Activated CD8-positive, alpha-beta memory T cell treated with anti-CD3 and anti-CD28 coated beads for 48 hours (primary cell): ENCODE measurements around the gene PRRC1.

Experiments
- DNase-seq, 3 experiments: peaks; one replicate each; pipeline ENCODE4 v3.0.0-alpha.2; 2020; ENCODE audit warnings: low read depth in 2 of 3, low spot score in 2 of 3

PRRC1 gene

DNA sequence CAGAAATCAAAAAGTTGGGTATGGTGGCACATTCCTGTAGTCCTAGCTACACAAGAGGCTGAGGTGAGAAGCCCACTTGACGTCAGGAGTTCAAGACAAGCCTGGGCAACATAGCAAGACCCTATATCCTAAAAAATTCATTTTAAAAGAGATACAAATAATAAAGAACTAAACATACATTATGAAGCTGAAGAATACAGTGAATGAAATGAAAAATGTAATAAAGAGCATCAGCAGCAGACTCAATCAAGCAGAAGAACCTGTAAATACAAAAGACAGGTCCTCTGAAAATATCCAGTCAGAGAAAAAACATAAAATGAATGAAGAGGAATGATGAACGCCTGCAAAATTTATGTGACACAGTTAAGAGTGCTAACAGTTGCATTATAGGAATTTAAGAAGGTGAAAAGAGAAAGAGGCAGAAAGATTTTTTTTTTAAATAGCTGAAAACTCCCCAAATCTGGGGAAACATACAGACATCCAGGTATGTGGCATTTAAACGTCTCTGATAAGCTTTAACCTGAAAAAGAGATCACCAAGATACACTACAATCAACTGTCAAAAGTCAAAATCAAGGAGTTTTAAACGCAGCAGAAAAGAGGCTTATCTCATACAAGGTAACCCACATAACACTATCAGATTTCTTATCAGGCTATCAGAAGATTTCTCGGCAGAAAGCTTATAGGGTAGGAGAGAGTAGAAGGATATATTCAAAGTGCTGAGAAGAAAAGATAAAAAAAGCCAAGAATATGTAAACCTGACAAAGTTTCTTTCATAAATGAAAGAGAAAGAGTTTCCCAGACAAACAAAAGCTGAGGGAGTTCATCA is 57.6 kb downstream of the PRRC1 start:
- no peak for DNase-seq

GRCh38 chr5:127577458-127577857 is 60.0 kb downstream of the PRRC1 start:
- DNase-seq: no peak

GRCh38 chr5:127580731-127581130 is 63.3 kb downstream of the PRRC1 start:
- no peak for DNase-seq

GRCh38 chr5:127581450-127581849 is 64.0 kb downstream of the PRRC1 start:
- no peak for DNase-seq

DNA sequence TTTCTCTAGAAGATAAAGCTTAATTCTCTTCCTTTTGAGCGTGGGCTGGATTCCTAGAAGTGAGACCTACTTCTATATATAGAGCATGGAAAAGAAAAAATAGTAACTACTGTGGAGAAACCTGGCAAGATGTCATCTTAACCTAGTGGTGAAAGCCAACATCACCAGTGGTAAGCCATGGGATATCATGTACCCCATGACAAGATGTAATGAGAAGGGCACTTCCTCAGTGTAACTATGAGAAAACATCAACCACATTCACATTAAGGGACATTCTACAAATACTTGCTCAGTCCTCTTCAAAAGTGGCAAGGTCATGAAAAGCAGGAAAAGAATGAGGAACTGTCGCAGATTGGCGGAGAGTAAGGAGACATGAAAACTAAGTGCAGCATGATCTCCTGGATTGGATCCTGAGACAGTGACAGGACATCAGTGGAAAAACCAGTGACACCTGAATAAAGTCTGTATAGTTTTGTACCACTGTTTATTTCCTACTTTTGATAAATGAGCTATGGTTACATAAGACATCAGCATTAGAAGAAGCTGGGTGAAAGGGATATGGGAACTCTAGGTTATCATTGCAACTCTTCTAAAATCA is 65.4 kb downstream of the PRRC1 start:
- DNase-seq: no peak

DNA sequence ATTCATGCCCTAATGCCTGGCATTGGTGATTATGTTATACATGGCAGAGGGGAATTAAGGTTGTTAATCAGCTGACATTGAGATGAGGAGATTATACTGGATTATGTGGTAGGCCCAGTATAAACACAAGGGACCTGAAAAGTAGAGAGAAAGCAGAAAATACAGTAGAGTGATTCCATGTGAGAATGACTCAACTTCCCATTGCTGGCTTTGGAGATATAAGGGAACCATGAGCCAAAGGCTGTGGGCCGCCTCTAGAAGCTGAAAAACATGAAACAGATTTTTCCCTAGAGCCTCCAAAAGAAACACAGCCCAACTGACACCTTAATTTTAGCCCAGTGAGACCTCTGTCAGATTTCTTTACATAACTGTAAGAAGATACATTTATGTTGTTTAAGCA is 66.4 kb downstream of the PRRC1 start:
- no peak for DNase-seq

DNA sequence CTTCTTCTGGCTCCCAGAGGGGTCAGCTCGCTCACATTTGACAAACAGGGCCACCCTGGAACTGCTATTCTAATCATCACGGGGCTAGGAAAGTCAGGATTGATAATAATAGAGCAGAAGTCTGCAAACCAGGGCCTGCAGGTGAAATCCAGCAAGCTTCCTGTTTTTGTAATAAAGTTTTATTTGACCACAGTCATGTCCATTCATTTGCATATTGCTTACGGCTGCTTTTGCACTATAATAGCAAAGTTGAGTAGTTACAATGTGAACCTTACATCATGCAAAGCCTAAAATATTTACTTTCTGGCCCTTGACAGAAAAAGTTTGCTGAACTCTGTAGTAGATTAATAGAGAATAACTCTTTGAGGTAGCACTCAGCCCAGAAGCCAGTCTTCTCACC is 68.2 kb downstream of the PRRC1 start:
- DNase-seq: no peak

DNA sequence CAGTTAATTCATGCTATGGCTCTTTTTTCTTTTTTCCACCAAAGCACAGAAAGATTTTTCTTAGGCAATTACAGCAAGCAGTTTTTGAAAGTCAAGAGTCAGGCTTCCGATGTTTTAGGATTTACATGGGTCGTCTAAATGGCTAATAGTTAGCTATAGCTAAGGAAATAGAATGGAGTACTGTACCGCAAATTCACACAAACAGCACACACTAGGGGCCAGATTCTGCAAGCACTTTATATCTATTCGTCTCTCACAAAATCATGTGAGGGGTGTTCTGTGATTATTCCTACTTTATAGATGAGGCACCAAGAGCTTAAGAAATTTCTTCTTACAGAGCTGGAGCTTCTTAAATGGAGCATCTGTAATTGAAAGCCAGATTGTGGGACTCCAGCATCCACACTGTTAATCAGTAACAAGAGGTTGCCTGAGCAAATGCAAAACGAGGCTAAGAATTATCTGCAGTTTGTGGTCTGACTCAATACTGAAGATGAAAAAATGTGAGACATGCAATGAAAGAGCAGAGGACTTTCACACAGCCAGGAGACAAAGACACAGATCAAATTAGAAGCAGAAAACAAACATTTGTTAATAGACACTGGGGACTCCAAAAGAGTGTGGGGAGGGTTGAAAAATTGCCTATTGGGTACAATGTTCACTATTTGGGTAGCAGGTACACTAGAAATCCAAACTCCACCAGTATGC is 68.8 kb downstream of the PRRC1 start:
- DNase-seq: no peak

DNA sequence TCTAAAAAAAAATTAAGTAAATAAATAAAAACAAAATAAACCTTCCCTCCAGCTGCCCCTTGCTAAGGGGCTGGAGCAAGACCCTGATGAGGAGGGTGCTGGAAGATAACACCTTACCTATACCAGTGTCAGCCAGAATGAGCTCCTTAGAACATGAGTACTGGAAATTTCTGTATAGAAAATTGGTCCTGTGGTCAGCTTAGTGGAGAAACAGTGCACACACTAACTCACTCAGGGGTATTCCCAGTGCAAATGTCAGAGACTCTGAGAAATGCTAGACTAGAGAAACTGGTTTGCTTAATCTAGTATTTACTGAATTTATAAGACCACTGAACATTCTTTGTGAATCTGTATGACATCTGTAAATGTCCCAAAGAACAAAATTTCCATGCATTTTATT is 69.4 kb downstream of the PRRC1 start:
- DNase-seq: no peak

DNA sequence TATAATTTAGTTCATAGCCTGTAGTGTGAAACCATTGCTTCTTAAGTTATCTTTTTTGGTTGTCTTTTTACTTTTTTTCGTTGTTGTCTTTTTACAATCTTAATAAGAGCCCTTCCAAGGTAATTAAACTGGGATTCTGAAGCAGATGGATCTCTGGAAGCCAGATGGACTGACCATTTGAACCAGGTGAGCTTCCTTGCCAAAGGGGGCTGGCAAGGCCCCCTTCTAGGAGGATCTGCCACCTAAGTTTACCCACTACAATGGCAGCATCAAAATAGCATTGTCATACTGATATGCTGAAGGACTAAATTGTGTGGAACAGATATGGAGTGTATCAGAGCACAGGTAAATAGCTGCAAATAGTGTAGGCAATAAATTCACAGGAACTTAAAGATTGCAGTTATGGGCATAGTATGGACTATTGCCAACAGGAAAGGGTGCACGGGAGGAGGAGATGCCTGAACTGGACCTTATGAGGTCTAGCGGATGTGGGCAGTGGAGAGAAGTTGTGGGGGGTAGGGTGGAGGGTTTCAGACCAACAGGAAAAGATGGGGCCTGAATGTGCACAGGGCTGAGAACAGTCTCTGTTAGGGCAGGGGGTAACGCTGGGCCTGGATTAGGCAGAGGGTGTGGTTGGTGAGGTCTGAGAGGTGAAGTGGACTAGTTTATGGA is 69.9 kb downstream of the PRRC1 start:
- DNase-seq: no peak

- no peak for DNase-seq
Measured at GRCh38 chr5:127588368-127588767, 70.9 kb downstream of the PRRC1 start.

- DNase-seq: no peak
Measured at GRCh38 chr5:127589309-127590030, 72.0 kb downstream of the PRRC1 start.

GRCh38 chr5:127590156-127590722 is 72.8 kb downstream of the PRRC1 start:
- DNase-seq: no peak

- no peak for DNase-seq
Measured at GRCh38 chr5:127595484-127596368, 78.3 kb downstream of the PRRC1 start.

DNA sequence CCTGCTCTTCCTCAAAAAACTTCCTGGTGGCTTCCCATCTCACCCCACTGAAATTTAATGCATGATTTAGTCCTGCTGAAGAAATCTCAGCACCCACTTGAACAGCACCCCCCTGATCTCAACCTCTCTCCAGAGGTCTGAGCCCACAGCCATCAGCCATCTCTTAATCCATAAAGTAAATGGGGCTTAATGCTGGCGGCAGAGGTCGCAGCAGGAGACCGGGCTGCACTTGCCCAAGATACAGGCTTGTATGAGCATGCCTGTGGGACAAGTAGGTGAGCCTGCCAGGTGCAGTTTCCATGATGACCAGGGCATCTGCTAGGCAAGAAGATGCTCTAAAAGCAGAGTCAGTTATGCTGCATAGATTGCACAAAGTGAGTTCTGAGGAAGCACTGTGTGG is 79.1 kb downstream of the PRRC1 start:
- no peak for DNase-seq

DNA sequence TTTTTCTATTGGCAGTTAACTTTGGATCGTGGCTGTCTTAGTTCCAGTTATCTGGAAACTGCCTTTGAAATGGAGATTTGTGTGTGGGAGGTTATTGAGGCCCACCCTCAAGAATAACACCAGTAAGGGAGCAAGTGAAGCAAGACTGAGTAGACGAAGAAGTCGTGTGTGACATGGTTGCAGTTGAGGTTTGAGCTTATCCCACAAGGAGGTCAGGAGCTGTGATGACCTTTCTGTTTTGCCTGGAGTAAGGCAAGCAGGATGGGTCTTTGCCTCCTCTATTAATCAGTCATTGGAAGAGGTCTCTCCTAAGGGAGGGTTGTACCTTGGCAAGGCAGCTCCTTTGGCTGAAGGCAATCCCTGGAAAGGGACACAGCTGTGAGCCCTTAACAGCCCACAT is 81.9 kb downstream of the PRRC1 start:
- DNase-seq: no peak

DNA sequence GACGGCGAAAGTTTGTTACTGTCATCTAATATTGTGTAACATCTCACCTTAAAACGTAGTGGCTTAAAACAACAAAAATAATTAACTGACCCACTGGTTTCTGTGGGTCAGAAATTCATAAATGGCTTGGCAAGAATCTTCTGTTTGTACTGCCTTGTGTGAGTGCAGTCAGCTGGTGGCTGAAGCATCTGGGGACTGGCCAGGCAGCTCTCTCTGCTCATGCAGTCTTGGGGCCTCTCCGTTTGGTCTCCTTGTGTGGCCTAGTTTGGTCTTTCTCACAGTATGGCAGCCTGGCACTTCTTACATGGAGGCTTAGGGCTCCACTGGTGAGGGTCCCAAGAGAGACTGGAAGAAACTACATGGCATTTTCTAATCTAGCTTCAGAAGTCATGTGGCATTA is 82.4 kb downstream of the PRRC1 start:
- DNase-seq: no peak

- no peak for DNase-seq
Measured at GRCh38 chr5:127601111-127601510, 83.7 kb downstream of the PRRC1 start.

GRCh38 chr5:127601601-127602000 is 84.2 kb downstream of the PRRC1 start:
- no peak for DNase-seq

- no peak for DNase-seq
Measured at GRCh38 chr5:127602481-127602880, 85.0 kb downstream of the PRRC1 start.
